Peyer's patch (tissue), 4 donors: ENCODE data around the gene FCN1. TPM values are rescaled to one million over a fixed set of nuclear protein-coding genes. Genes with fewer than 3 reads are reported as not detected.

Experiments
- DNase-seq, 3 donors: peaks; one replicate each; pipeline ENCODE4 v3.0.0-alpha.2; 2017 to 2019
- H3K27ac ChIP-seq, 4 donors: fragments of 200-600 bp; sonication (generic); one replicate each; pipeline ENCODE4 v1.5.1; 2016 to 2019
- H3K27me3 ChIP-seq, 2 donors: fragments of 200-600 bp; sonication (generic); one replicate each; pipeline ENCODE4 v1.5.1; 2019
- H3K36me3 ChIP-seq, 3 donors: fragments of 200-600 bp; sonication (generic); one replicate each; pipeline ENCODE4 v1.5.1; 2016 to 2019
- H3K4me1 ChIP-seq, 4 donors: fragments of 200-600 bp; sonication (generic); one replicate each; pipeline ENCODE4 v1.5.1; 2016 to 2019
- H3K4me3 ChIP-seq, 4 donors: fragments of 200-600 bp; sonication (generic); 1 replicate in 3 of 4; 2 replicates in 1 of 4; pipeline ENCODE4 v1.5.1; 2016 to 2019; ENCODE audit warnings: mild to moderate bottlenecking in 1 of 4
- H3K9me3 ChIP-seq, 4 donors: fragments of 200-600 bp; sonication (generic); one replicate each; pipeline ENCODE4 v1.5.1; 2016 to 2019; ENCODE audit warnings: mild to moderate bottlenecking in 1 of 4
- POLR2A ChIP-seq, 2 donors: fragments of 450-650 bp; IDR thresholded peaks; one replicate each; pipeline ENCODE4 v1.5.1; 2017; ENCODE audit warnings: antibody characterized with exemption in 2 of 2, mild to moderate bottlenecking in 2 of 2, moderate library complexity in 2 of 2
- total RNA-seq, 4 donors: library from RNA; depleted of rRNA; stranded (reverse); fragments of >200 nt; gene quantifications; one replicate each; pipeline ENCODE4 v1.1.0, GENCODE V29; 2016
- TF ChIP-seq, protein P1 (sequence below), 6 experiments: fragments of 450-650 bp in 4 of 6; fragments of 200-600 bp in 2 of 6; sonication (generic) in 1 of 6; IDR thresholded peaks; one replicate each; pipeline ENCODE4 v1.5.1; 2017 to 2019; ENCODE audit warnings: antibody characterized with exemption in 6 of 6, mild to moderate bottlenecking in 3 of 6, moderate library complexity in 1 of 6

FCN1 gene
- total RNA-seq, 4 donors from 2014 or later, result 2.5 TPM; not detected in 3

DNA sequence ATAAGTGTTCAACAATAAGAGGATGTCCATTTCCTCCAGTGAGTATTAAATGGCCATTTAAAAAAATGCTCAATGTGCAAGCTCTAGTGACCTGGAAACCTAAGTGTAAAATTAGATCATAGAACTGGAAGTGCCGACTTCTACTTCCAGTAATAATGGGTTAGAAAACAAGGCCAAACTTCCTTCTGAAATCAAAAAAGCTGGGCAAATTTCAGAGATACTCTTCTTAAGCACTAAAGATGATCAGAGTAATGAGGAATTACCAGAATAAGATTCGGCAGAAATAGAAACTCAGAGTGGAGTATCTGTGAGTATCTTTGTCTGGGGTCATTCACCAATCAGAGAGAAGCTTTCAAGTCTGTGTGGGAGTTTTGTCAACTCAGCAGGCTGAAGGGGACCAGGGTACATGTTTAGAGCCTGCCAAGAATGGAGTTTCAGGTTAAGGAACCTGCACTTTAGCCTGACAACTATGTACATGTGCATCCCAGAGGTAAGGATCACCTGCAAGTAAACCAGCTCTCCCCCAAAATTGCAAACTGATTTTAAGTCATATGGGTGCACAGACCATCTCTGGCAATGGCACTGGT, 20.0 kb downstream of the FCN1 start:
- Histone ChIP-seq H3K4me1 (no peaks in the 10 kb centered on the region), H3K4me3 (no peak overlapping the region), H3K27ac (no peak overlapping the region), H3K27me3 (no peaks in the 10 kb centered on the region), H3K36me3 (no peaks in the 10 kb centered on the region), H3K9me3 (no peaks in the 10 kb centered on the region)
- DNase-seq, result no peak
- TF ChIP-seq POLR2A (IDR thresholded peaks at IDR 0.05), result no peak
- TF ChIP-seq, protein P1, sequence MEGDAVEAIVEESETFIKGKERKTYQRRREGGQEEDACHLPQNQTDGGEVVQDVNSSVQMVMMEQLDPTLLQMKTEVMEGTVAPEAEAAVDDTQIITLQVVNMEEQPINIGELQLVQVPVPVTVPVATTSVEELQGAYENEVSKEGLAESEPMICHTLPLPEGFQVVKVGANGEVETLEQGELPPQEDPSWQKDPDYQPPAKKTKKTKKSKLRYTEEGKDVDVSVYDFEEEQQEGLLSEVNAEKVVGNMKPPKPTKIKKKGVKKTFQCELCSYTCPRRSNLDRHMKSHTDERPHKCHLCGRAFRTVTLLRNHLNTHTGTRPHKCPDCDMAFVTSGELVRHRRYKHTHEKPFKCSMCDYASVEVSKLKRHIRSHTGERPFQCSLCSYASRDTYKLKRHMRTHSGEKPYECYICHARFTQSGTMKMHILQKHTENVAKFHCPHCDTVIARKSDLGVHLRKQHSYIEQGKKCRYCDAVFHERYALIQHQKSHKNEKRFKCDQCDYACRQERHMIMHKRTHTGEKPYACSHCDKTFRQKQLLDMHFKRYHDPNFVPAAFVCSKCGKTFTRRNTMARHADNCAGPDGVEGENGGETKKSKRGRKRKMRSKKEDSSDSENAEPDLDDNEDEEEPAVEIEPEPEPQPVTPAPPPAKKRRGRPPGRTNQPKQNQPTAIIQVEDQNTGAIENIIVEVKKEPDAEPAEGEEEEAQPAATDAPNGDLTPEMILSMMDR (IDR thresholded peaks at IDR 0.05), result no peak

DNA sequence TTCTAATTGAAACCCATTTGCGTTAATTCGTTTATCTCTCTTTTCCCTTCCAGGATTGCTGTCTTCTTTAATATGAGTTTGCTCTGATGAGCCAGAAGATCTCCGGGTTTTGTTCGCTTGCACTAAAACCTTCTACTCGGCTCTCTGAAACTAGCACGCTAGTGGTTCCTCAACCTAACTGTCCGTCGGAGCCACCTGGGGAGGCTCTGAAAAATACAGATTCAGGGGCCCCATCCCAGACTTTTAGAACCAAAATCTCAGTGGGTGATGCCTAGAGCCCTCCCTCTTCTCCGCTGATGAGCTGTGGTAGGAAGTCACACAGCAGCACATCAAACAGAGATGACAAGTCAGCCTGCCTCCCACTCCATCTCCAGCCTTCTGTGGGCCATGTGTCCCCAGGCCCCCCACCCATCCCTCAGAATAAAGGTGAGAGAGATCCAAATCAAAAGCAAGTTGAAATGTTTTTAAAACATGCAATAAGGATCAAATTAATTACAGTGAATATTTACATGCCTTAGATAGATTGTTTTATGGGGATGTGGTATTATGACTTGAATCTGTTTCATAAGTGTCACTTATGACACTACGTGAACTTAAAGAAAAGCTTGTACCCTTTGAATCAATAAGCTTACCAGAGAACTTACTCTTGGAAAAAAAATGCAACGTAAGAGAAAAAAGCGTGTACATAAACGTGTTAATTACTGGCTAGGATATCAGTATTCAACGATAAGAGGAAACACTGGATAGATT, 20.7 kb downstream of the FCN1 start:
- TF ChIP-seq POLR2A (IDR thresholded peaks at IDR 0.05), result no peak
- TF ChIP-seq, protein P1 (IDR thresholded peaks at IDR 0.05), result no peak
- H3K27ac ChIP-seq, result peak overlapping the region in 2 of 4 donors; percentile 27 to 32
- no peak overlapping the region for H3K4me3 ChIP-seq
- no peaks in the 10 kb centered on the region for H3K4me1 ChIP-seq
- no peaks in the 10 kb centered on the region for H3K9me3 ChIP-seq
- DNase-seq, result no peak
- H3K27me3 ChIP-seq, result no peaks in the 10 kb centered on the region
- H3K36me3 ChIP-seq, result no peaks in the 10 kb centered on the region

DNA sequence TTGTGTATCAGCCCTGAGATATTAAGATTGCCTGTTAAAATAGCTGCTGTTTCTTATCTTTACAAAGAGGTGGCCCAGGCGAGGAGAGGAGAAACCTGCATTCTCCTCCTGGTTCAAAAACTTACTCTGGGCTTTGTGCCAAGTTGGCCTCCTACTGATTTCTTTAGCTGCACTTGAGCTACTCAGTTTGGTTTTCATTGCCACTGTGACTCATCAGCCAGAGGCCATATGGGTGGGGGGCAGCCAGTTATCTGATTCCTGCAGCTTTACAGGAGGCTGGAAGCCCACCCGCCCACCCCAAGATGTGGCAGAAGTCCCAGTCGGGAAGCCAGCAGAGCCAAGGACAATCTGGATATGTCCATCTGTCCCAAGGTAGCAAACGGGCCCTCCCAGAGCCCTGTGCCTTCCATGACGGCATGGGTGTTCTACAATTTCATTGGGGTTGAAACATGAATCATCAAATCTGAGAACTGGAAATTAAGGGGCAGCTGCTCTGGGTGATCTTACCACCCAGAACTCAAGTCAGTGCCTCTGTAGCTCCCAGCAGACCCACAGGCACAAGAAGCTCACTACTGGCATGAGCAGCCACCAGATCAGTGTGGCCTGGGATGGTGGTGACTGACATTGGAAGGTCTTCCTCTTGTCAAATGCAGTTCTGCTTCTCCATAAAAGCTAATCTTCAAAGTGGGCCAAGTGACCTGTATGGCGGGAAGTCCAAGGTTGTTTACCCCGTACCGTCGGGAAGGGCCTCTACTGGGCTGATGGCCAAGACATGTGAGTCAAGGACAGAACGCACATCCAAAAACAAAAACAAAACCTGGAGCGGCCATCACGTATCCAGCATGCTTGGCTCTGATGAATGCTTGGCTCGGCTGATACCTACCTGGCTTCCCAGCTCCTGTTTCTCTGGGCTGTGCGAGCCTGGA, 21.5 kb downstream of the FCN1 start:
- H3K36me3 ChIP-seq, result no peaks in the 10 kb centered on the region

DNA sequence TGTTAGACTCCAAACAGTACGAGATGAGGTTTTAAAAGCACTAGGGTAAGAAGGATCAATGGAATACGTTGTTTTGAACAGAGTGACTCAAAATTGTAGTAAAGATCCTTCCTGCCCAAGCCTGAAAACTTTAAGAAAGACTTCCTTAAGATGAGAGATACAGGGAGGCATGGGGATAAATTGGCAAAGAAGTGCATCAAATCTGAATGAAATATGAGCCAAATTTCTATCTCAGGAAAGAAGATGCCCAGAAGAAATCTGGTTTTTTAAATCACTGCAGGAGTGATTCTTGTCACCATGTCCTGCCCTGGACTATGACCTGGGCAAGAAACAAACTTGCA, 22.2 kb downstream of the FCN1 start:
- no peaks in the 10 kb centered on the region for H3K36me3 ChIP-seq
- TF ChIP-seq, protein P1 (IDR thresholded peaks at IDR 0.05), result no peak
- no peak for TF ChIP-seq POLR2A (IDR thresholded peaks at IDR 0.05)
- no peak overlapping the region for H3K4me3 ChIP-seq
- no peaks in the 10 kb centered on the region for H3K27me3 ChIP-seq
- no peaks in the 10 kb centered on the region for H3K4me1 ChIP-seq
- no peak for DNase-seq
- H3K9me3 ChIP-seq, result no peaks in the 10 kb centered on the region
- H3K27ac ChIP-seq, result no peak overlapping the region

More for the DNA sequence above, 21.5 kb downstream of the FCN1 start:
- no peaks in the 10 kb centered on the region for H3K9me3 ChIP-seq
- no peaks in the 10 kb centered on the region for H3K4me1 ChIP-seq
- DNase-seq, result peak in 2 of 3 donors; percentile 12 to 39
- TF ChIP-seq POLR2A (IDR thresholded peaks at IDR 0.05), result no peak
- TF ChIP-seq, protein P1 (IDR thresholded peaks at IDR 0.05), result no peak
- no peaks in the 10 kb centered on the region for H3K27me3 ChIP-seq
- peak overlapping the region in 2 of 4 donors; percentile 27 to 45 for H3K27ac ChIP-seq
- H3K4me3 ChIP-seq, result no peak overlapping the region

DNA sequence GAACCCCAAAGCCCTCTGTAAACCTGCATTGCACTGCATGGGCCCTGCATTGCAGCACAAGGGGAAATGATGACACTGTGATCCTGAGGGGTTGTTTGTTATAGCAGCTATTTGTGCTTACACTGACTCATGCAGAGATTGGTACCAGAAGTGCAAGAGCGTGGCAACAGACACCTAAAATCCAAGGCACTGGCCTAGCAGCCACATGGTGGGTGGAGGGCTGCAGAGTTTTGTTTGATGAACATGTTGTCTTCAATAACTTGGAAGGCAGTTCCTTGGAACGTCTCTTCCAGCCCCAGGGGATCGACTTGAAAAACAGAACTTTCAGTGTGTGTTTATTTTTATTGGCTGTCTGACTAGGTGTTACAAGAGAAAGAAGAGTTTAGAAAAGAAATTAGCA, 22.6 kb downstream of the FCN1 start:
- H3K27me3 ChIP-seq, result no peaks in the 10 kb centered on the region
- H3K27ac ChIP-seq, result no peak overlapping the region
- H3K9me3 ChIP-seq, result no peaks in the 10 kb centered on the region
- DNase-seq, result peak in 1 of 3 donors; percentile 7
- H3K36me3 ChIP-seq, result no peaks in the 10 kb centered on the region
- no peaks in the 10 kb centered on the region for H3K4me1 ChIP-seq
- H3K4me3 ChIP-seq, result no peak overlapping the region
- TF ChIP-seq, protein P1 (IDR thresholded peaks at IDR 0.05), result no peak
- TF ChIP-seq POLR2A (IDR thresholded peaks at IDR 0.05), result no peak
